ENCODE results near the gene GLRA3. TPM values are rescaled to one million over a fixed set of nuclear protein-coding genes. Genes with fewer than 3 reads are reported as not detected.

The GLRA3 gene
- total and polyA plus RNA-seq, 2 of the 8 experiments (the other 6 are each of a cell fraction or from before 2014, with no cell fraction given), result 0.02 TPM; not detected in 1

GRCh38 chr4:174681723-174682300 is 147.2 kb downstream of the GLRA3 start:
- ChIA-PET POLR2A (ENCODE audit: partially characterized antibody) (no interaction called here), CTCF (ENCODE audit: partially characterized antibody) (interaction anchor here (1.0 to 1.1 kb wide), 2 partner anchors 10 to 17 kb away, joined by 3 read pairs; no protein-coding TSS in a partner anchor)
- H4K8ac ChIP-seq (ENCODE audit: extremely low read depth, insufficient read depth, low read length), result no peak overlapping the region
- H3K27me3 ChIP-seq (replicated peaks in 1 of 4; ENCODE audit: control insufficient read depth in 3 of 4, extremely low read depth in 1 of 4, insufficient read depth in 3 of 4, low read length in 3 of 4), result no peaks in the 10 kb centered on the region
- H3K4me1 ChIP-seq (replicated peaks in 1 of 4; ENCODE audit: control insufficient read depth in 3 of 4, insufficient read depth in 4 of 4, low read length in 3 of 4), result no peaks in the 10 kb centered on the region
- no peak overlapping the region for H2BK12ac ChIP-seq (ENCODE audit: low read depth, low read length)
- H3K79me1 ChIP-seq (ENCODE audit: low read depth, low read length), result no peaks in the 10 kb centered on the region
- no peak overlapping the region for H4K5ac ChIP-seq (ENCODE audit: insufficient read length, low read depth, low read length)
- DNase-seq (ENCODE audit: low read depth in 1 of 2, low spot score in 2 of 2) (no peak), FAIRE-seq (no peak)
- H2AFZ ChIP-seq (ENCODE audit: low read length), result no peak overlapping the region
- H2AK5ac ChIP-seq (ENCODE audit: low read depth, low read length), result no peak overlapping the region
- no peak overlapping the region for H3K23ac ChIP-seq (ENCODE audit: insufficient read length)
- 95% methylated on average over 4 of the region's 4 CpGs; no CpG with 5 or more reads in 1 of the 2 experiments for WGBS, 2 experiments (ENCODE audit: extremely low coverage in 1 of 2, insufficient coverage in 1 of 2, insufficient read length in 1 of 2, insufficient replicate concordance in 2 of 2, low coverage in 1 of 2, low lambda C conversion rate in 2 of 2, missing lambda C conversion rate in 1 of 2)
- H4K91ac ChIP-seq (replicated peaks; ENCODE audit: insufficient read length, low read length), result no peak overlapping the region
- no peak overlapping the region for H3K4ac ChIP-seq (replicated peaks; ENCODE audit: insufficient read length, low read depth, low read length)
- H3K14ac ChIP-seq (ENCODE audit: insufficient read length), result no peak overlapping the region
- H3K18ac ChIP-seq (ENCODE audit: extremely low read depth, low read length), result no peak overlapping the region
- no peaks in the 10 kb centered on the region for H4K20me1 ChIP-seq (replicated peaks in 1 of 2; ENCODE audit: control insufficient read depth in 1 of 2, insufficient read depth in 2 of 2, low read length in 2 of 2)
- no peak overlapping the region for H3K4me2 ChIP-seq (ENCODE audit: insufficient read depth in 1 of 2, low read depth in 2 of 2, low read length in 2 of 2)
- H3K27ac ChIP-seq (ENCODE audit: low read depth, low read length), result no peak overlapping the region
- H3K9me3 ChIP-seq (ENCODE audit: insufficient read depth in 2 of 2, low read depth in 1 of 2, low read length in 1 of 2), result no peaks in the 10 kb centered on the region
- no peak overlapping the region for H3K56ac ChIP-seq (replicated peaks; ENCODE audit: insufficient read length, low read depth, low read length)
- H3K9ac ChIP-seq (replicated peaks in 1 of 4; ENCODE audit: extremely low read depth in 1 of 4, low read depth in 3 of 4, low read length in 3 of 4), result no peak overlapping the region
- H2BK20ac ChIP-seq (ENCODE audit: low read length), result no peak overlapping the region
- H2BK120ac ChIP-seq (replicated peaks; ENCODE audit: low read depth, low read length), result no peak overlapping the region
- H3K79me2 ChIP-seq (ENCODE audit: control insufficient read depth in 1 of 2, insufficient read depth in 2 of 2, low read length in 2 of 2), result no peaks in the 10 kb centered on the region
- H2BK5ac ChIP-seq (ENCODE audit: low read depth, low read length), result no peak overlapping the region
- no peak overlapping the region for H3K4me3 ChIP-seq (ENCODE audit: extremely low read depth in 1 of 4, insufficient read depth in 2 of 4, low read depth in 3 of 4, low read length in 4 of 4)
- no peak overlapping the region for H2BK15ac ChIP-seq (ENCODE audit: low read length)
- no peaks in the 10 kb centered on the region for H3K23me2 ChIP-seq (ENCODE audit: low read depth, low read length)
- H3K36me3 ChIP-seq (ENCODE audit: control insufficient read depth in 2 of 4, insufficient read depth in 4 of 4, low read length in 3 of 4), result no peaks in the 10 kb centered on the region
- TF ChIP-seq HDAC2 (IDR thresholded peaks at IDR 0.05; ENCODE audit: borderline replicate concordance in 1 of 2, low read depth in 2 of 2, low read length in 2 of 2) (no peak), HDAC6 (IDR thresholded peaks at IDR 0.05; ENCODE audit: low read depth, low read length) (no peak), ATF3 (IDR thresholded peaks at IDR 0.05; ENCODE audit: insufficient read depth, low read depth, low read length) (no peak), ATF2 (IDR thresholded peaks at IDR 0.05; ENCODE audit: low read length) (no peak), POLR2A (IDR thresholded peaks at IDR 0.05; ENCODE audit: control extremely low read depth in 1 of 2, low read depth in 2 of 2, low read length in 2 of 2) (no peak), GTF2F1 (IDR thresholded peaks at IDR 0.05; ENCODE audit: borderline replicate concordance, low read depth, low read length) (no peak), YY1 (IDR thresholded peaks at IDR 0.05; ENCODE audit: low read depth, low read length) (no peak), TAF7 (optimal IDR thresholded peaks at IDR 0.05; ENCODE audit: borderline replicate concordance, low read depth, low read length) (no peak), TEAD4 (IDR thresholded peaks at IDR 0.05; ENCODE audit: low read depth, low read length) (no peak), KDM5A (IDR thresholded peaks at IDR 0.05; ENCODE audit: low read length) (no peak), GABPA (IDR thresholded peaks at IDR 0.05; ENCODE audit: borderline replicate concordance, insufficient read depth, low read length) (no peak), BCL11A (IDR thresholded peaks at IDR 0.05; ENCODE audit: low read depth in 2 of 2, low read length in 2 of 2) (no peak)

Data from H1 (cell line).